Activated CD4-positive, CD25-positive, alpha-beta regulatory T cell treated with anti-CD3 and anti-CD28 coated beads, Interleukin-2, amount 50 U/mL, for 16 hours (primary cell): ENCODE data around the gene SPATA31D1.

Source experiments
- DNase-seq: peaks from one replicate; pipeline ENCODE4 v3.0.0-alpha.2; 2020; ENCODE audit warnings: low read depth, low spot score

Gene SPATA31D1

DNA sequence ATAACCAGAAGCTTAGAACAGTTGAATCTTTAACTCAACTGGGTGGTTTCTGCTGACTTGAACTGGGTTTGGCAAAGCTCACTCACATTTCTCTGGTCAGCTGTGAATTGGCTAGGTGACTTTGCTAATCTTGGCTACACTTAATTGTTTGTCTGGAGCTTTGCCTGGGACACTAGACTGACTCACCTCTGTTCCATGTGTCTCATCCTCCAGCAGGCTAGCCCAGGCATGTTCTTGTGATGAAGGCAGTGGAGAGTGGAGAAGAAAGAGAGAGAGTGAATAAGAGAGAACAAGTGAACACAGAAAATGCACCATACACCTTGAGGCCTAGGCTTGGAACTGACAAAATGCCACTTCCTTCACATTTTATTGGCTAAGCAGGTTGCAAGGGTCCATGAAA lies 32.6 kb downstream of the SPATA31D1 start:
- DNase-seq = no peak

DNA sequence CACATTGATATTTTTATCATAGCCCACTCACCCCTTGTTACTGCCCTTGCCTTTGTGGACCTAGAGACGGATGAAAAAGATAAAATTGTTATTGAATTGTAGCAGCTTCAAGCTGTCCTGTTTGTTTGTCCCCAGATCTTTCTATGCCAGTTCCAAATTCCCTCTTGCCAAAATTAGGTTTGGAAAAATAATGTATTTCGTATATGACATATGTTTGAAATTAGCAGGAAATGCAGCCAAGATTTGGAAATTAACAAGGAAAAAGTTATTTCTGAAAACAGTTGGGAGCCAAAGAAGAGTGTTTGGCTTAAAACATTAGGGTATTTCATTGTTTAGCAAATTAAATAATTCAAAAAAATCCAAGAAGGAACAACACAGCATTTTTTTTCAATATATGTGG lies 33.5 kb downstream of the SPATA31D1 start:
- DNase-seq = no peak

- no peak for DNase-seq
Measured at GRCh38 chr9:82024908-82025307, 36.3 kb downstream of the SPATA31D1 start.

GRCh38 chr9:82031538-82032280 lies 43.1 kb downstream of the SPATA31D1 start:
- no peak for DNase-seq

DNA sequence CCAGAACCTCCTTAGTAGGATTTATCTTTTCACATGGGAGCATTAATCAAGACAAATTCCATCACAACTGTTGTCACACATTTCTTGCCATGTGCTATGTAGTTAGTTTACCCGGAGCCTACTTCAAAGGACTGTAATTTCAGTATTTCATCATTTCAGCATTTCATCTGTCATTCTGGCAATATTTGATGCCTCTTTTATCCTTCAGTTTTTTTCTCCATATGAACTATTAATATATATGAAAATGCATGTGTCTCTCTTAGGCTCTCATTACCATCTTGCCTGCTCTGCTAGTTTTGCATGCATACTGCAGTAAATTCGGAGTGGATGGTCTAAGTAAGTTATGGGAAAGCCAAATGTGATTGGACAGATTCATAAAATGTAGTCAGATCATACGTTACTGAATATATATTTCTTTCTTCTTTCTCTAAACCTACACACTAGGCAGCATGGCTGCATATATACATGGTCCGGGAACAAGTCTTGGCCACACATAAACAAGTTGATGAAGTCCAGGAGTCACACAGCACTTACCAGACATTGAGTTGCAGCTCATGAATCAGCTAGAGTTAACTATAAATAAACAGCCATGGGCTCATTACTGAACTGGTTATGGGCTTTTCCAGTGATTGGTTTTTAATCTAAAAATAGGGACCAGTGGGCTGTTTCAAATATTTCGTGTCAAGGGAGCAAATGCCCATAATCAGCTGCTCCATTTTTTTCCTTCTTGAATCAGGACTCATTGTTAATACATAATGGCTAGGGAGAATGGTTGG lies 46.6 kb downstream of the SPATA31D1 start:
- DNase-seq = no peak

- DNase-seq = no peak
Measured at GRCh38 chr9:82036086-82036485, 47.5 kb downstream of the SPATA31D1 start.

DNA sequence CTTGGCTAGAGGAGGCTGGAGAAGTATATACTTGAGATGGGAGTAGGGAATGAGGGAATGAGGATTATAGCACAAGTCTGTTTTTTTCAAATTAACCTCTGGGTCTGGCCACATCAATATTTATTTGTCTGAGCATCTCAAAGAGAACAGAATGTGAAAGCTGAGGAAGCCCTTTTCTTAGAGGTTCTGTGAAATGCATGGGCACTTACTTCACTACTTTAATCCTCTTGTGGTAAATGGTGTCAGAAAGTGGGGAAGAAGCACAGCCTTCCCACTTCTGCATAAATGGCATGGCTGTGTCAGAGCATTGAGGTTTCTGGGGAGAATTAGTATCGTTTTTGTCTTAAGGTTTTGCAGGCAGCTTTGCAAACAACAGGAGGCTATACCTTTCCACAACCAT lies 48.6 kb downstream of the SPATA31D1 start:
- no peak for DNase-seq

DNA sequence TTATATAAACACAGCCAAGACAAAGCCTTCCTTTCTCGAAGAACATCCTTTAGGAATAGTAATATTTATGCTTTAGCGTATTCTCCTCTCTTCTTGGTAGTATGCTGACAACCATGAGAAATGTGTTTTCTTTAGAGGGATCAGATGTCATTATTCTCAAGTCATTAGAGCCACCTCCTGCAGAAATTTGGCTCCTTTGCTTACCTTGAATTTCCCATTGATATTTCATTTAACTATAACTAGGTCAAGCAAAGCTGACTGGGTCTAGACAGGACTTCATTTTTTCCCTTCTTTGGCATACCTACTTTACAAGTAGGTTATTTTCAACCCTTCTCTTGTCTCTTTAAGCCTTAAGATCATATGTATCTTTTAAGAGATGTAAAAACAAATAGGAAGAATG lies 50.3 kb downstream of the SPATA31D1 start:
- no peak for DNase-seq
